Spleen (tissue), 11 donors: Measurements from ENCODE around the gene RBMS1. TPM values are rescaled to one million over a fixed set of nuclear protein-coding genes. Genes with fewer than 3 reads are reported as not detected.
"Not testable (repeated sequence)": the region's sequence is repeated elsewhere in the genome, so short reads cannot be mapped to it uniquely, and the experiment has no call there.

ENCODE experiments used
- DNase-seq: peaks from one replicate; pipeline ENCODE4 v3.0.0-alpha.2; 2020
- H3K27ac ChIP-seq, 8 donors: fragments of 200-600 bp; sonication (generic) in 7 of 8; 1 replicate in 4 of 8; 2 replicates in 4 of 8; pipeline versions ENCODE4 v1.5.0 to v1.8.0; 2016 to 2021; ENCODE audit warnings: inconsistent platforms in 4 of 8, mild to moderate bottlenecking in 4 of 8, moderate library complexity in 1 of 8
- H3K27me3 ChIP-seq, 7 donors: fragments of 200-600 bp; sonication (generic) in 6 of 7; replicated peaks in 1 of 7; 1 replicate in 4 of 7; 2 replicates in 3 of 7; pipeline versions ENCODE4 v1.5.0 to v1.8.0; 2016 to 2021; ENCODE audit warnings: inconsistent platforms in 3 of 7, mild to moderate bottlenecking in 1 of 7
- H3K36me3 ChIP-seq, 6 donors: fragments of 200-600 bp; sonication (generic) in 5 of 6; 1 replicate in 4 of 6; 2 replicates in 2 of 6; pipeline versions ENCODE4 v1.5.0 to v1.8.0; 2016 to 2021; ENCODE audit warnings: inconsistent platforms in 2 of 6
- H3K4me1 ChIP-seq, 6 donors: fragments of 200-600 bp; sonication (generic) in 5 of 6; 1 replicate in 3 of 6; 2 replicates in 3 of 6; pipeline versions ENCODE4 v1.5.0 to v1.8.0; 2016 to 2021; ENCODE audit warnings: inconsistent platforms in 3 of 6
- H3K4me3 ChIP-seq, 8 donors: fragments of 200-600 bp; sonication (generic) in 7 of 8; 1 replicate in 4 of 8; 2 replicates in 4 of 8; pipeline versions ENCODE4 v1.5.0 to v1.8.0; 2016 to 2021; ENCODE audit warnings: inconsistent platforms in 4 of 8, mild to moderate bottlenecking in 4 of 8, moderate library complexity in 2 of 8
- H3K9me3 ChIP-seq, 8 donors: fragments of 200-600 bp; sonication (generic) in 7 of 8; 1 replicate in 4 of 8; 2 replicates in 4 of 8; pipeline versions ENCODE4 v1.5.0 to v1.8.0; 2016 to 2021; ENCODE audit warnings: inconsistent platforms in 4 of 8
- POLR2A ChIP-seq, 3 donors: fragments of 450-650 bp; IDR thresholded peaks; one replicate each; pipeline ENCODE4 v1.5.1; 2017; ENCODE audit warnings: antibody characterized with exemption in 3 of 3, mild to moderate bottlenecking in 1 of 3
- POLR2AphosphoS5 ChIP-seq, 3 donors: sonication (generic); formaldehyde crosslinking; IDR thresholded peaks; one replicate each; pipeline ENCODE4 v1.5.1; 2017; ENCODE audit warnings: antibody characterized with exemption in 3 of 3
- WGBS, 5 donors: extraction: QIAGEN DNeasy Blood & Tissue Kit in 3 of 5; methylation state at CpG; one replicate each; pipeline versions ENCODE4 v1.1.5 to v1.1.7; 2013 to 2018; 5-methylcytosine and 5-hydroxymethylcytosine counted together
- intact Hi-C: fragments of 100-400 bp; cut with DNase I; formaldehyde crosslinking; loops from one replicate; pipeline ENCODE4 v1.15.0; 2023; ENCODE audit warnings: low total_unique reads
- polyA plus RNA-seq, 3 donors: library from polyadenylated mRNA; stranded (reverse); fragments of 200-250 nt; gene quantifications; one replicate each; pipeline ENCODE4 v1.2.1, GENCODE V29; 2013
- total RNA-seq, 7 donors: library from RNA; depleted of rRNA in 3 of 7; stranded (reverse); fragments of >200 nt in 3 of 7; fragmentation: NEBNext Ultra II Directional in 4 of 7; extraction: Animal tissue kit (Norgen Biotek cat#: 25700) in 4 of 7; gene quantifications; one replicate each; pipeline versions ENCODE4 v1.1.0 to v1.2.1, GENCODE V29; 2016 to 2021
- TF ChIP-seq, protein P1 (sequence below), 11 experiments: fragments of 200-600 bp in 7 of 11; fragments of 450-650 bp in 4 of 11; sonication (generic) in 4 of 11; IDR thresholded peaks in 8 of 11; conservative IDR thresholded peaks in 3 of 11; 1 replicate in 7 of 11; 2 replicates in 4 of 11; pipeline versions ENCODE4 v1.4.0 to v1.8.0; 2016 to 2021; ENCODE audit warnings: antibody characterized with exemption in 11 of 11, inconsistent platforms in 4 of 11, mild to moderate bottlenecking in 1 of 11
- donor health status: healthy with polysubstance abuse.
- donor health status: DM: no; HTN: no; CAD: no; lungs with moderate emphysema.
- donor health status: DM: no; HTN: no; CAD: no.
- donor health status: Bipolar disorder and iron deficiency.
- donor health status: healthy.
- donor health status: DM: no; HTN: no; CAD: no.
- donor health status: DM: yes; HTN: yes; CAD: no.

RBMS1 gene
- total and polyA plus RNA-seq, 10 donors = 18.8 to 151 (median 118) TPM

DNA sequence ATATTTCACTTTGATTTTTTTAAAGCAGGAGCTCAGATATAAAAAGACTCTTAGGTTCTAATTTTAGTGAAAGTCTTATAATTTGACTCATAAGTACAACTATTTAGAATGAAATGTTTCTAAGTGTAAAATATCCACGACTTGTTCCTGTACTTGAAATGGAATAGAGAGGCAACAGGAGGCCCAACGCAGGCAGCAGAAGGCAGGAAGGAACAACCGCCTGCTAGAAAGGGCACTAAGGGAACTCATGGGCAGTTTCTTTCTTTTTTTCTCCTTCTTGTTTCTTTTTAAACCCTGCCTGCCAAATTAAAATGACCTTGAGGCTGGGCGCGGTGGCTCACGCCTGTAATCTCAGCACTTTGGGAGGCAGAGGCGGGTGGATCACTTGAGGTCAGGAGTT lies 51.0 kb downstream of the RBMS1 start:
- no peak overlapping the region for H3K4me3 ChIP-seq
- peaks cover 0 to 6% (median 0%) of the 10 kb centered on the region in 6 donors for H3K4me1 ChIP-seq
- TF ChIP-seq, protein P1, sequence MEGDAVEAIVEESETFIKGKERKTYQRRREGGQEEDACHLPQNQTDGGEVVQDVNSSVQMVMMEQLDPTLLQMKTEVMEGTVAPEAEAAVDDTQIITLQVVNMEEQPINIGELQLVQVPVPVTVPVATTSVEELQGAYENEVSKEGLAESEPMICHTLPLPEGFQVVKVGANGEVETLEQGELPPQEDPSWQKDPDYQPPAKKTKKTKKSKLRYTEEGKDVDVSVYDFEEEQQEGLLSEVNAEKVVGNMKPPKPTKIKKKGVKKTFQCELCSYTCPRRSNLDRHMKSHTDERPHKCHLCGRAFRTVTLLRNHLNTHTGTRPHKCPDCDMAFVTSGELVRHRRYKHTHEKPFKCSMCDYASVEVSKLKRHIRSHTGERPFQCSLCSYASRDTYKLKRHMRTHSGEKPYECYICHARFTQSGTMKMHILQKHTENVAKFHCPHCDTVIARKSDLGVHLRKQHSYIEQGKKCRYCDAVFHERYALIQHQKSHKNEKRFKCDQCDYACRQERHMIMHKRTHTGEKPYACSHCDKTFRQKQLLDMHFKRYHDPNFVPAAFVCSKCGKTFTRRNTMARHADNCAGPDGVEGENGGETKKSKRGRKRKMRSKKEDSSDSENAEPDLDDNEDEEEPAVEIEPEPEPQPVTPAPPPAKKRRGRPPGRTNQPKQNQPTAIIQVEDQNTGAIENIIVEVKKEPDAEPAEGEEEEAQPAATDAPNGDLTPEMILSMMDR (IDR thresholded peaks at IDR 0.05 in 8 of 11, conservative IDR thresholded peaks at IDR 0.05 in 3 of 11) = no peak
- TF ChIP-seq POLR2AphosphoS5 (IDR thresholded peaks at IDR 0.05) (no peak), POLR2A (IDR thresholded peaks at IDR 0.05) (no peak)
- H3K9me3 ChIP-seq = peaks cover 0 to 6% (median 0%) of the 10 kb centered on the region in 8 donors
- 68 to 84% (median 76%) methylated on average over 7 of the region's 7 CpGs for WGBS, 5 donors
- intact Hi-C loops = no loop called here
- no peak for DNase-seq
- no peaks in the 10 kb centered on the region for H3K27me3 ChIP-seq
- H3K36me3 ChIP-seq = no peaks in the 10 kb centered on the region
- H3K27ac ChIP-seq = no peak overlapping the region

- Histone ChIP-seq H3K27ac (no peak overlapping the region), H3K4me3 (no peak overlapping the region), H3K36me3 (no peaks in the 10 kb centered on the region), H3K27me3 (no peaks in the 10 kb centered on the region), H3K4me1 (no peaks in the 10 kb centered on the region), H3K9me3 (peaks cover 0 to 6% (median 0%) of the 10 kb centered on the region in 8 donors)
- TF ChIP-seq POLR2A (IDR thresholded peaks at IDR 0.05) (no peak), POLR2AphosphoS5 (IDR thresholded peaks at IDR 0.05) (no peak)
- TF ChIP-seq, protein P1 (IDR thresholded peaks at IDR 0.05 in 8 of 11, conservative IDR thresholded peaks at IDR 0.05 in 3 of 11) = no peak
- no peak for DNase-seq
- WGBS, 5 donors = 44 to 69% (median 50%) methylated on average over 2 of the region's 2 CpGs
- intact Hi-C loops = no loop called here
These were observed 52.7 kb downstream of the RBMS1 start for GRCh38 chr2:160440888-160441287.

DNA sequence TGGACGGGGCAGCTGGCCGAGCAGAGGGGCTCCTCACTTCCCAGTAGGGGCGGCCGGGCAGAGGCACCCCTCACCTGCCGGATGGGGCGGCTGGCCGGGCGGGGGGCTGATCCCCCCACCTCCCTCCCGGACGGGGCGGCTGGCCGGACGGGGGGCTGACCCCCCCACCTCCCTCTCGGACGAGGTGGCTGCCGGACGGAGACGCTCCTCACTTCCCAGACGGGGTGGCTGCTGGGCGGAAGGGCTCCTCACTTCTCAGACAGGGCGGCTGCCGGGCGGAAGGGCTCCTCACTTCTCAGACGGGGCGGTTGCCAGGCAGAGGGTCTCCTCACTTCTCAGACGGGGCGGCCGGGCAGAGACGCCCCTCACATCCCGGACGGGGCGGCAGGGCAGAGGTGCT lies 54.6 kb downstream of the RBMS1 start:
- WGBS, 5 donors = 92 to 97% (median 96%) methylated on average over 20 to 32 of the region's 32 CpGs; no CpG with 5 or more reads in 1 of the 5 donors
- H3K36me3 ChIP-seq, H3K27me3 ChIP-seq, H3K9me3 ChIP-seq, intact Hi-C loops, H3K4me1 ChIP-seq, DNase-seq, H3K4me3 ChIP-seq, H3K27ac ChIP-seq: not testable (repeated sequence)

DNA sequence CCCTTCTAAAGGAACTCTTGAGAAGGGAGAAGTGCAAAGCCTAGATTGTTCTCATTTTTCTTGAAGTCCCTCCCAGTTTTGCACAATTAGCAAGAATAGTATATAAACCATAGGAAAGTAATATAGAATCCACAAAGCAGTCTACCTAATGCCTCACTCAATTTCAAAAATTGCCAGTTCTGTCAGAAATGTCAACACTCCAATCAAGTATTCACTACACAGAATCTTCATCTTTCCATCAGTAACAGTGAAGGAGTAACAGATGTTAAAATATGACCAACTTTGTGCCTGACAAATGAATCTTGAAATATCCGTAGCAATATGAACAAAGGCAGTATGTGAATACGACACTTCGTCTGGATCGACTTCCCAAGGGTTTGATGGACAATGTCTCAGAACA lies 56.3 kb downstream of the RBMS1 start:
- H3K27ac ChIP-seq = no peak overlapping the region
- no peak overlapping the region for H3K4me3 ChIP-seq
- no peaks in the 10 kb centered on the region for H3K27me3 ChIP-seq
- no peaks in the 10 kb centered on the region for H3K36me3 ChIP-seq
- DNase-seq = no peak
- TF ChIP-seq POLR2AphosphoS5 (IDR thresholded peaks at IDR 0.05) = no peak
- TF ChIP-seq, protein P1 (IDR thresholded peaks at IDR 0.05 in 8 of 11, conservative IDR thresholded peaks at IDR 0.05 in 3 of 11) = no peak
- TF ChIP-seq POLR2A (IDR thresholded peaks at IDR 0.05) = no peak
- 95 to 97% (median 96%) methylated on average over 4 of the region's 4 CpGs for WGBS, 5 donors
- intact Hi-C loops = no loop called here
- H3K9me3 ChIP-seq = no peaks in the 10 kb centered on the region
- peaks cover 0 to 16% (median 3%) of the 10 kb centered on the region in 6 donors for H3K4me1 ChIP-seq
